Endothelial cell of umbilical vein (primary cell): ENCODE measurements around the gene RHOF. TPM values are rescaled to one million over a fixed set of nuclear protein-coding genes. Genes with fewer than 3 reads are reported as not detected.

Experiments used
- BruUV-seq: library from RNA; stranded (reverse); fragments of 400-500 nt; replicated peaks from 2 replicates; lab custom pipeline; 2021; lab: Mats Ljungman, UMichigan
- CTCF ChIA-PET: fragments of 300-600, 350-600 bp; sonication (Branson Sonifier 250); formaldehyde crosslinking; loops from one replicate; lab custom pipeline; 2021; ENCODE audit warnings: antibody characterized with exemption, inconsistent platforms; lab: Charles Lee
- POLR2A ChIA-PET: fragments of 300-600, 350-600 bp; sonication (Branson Sonifier 250); formaldehyde crosslinking; loops from one replicate; lab custom pipeline; 2021; ENCODE audit warnings: antibody characterized with exemption, inconsistent platforms; lab: Charles Lee
- DNase-seq: peaks from one replicate; pipeline ENCODE4 v3.0.0-alpha.2; 2011; ENCODE audit warnings: low read depth, low spot score
- FAIRE-seq: peaks from 2 replicates; lab custom pipeline; 2011; peaks lifted over from hg19 to GRCh38; lab: Jason Lieb, UNC
- H2AFZ ChIP-seq: 2 replicates; pipeline ENCODE4 v1.6.0; 2012; ENCODE audit warnings: low read depth, low read length, control low read depth, inconsistent platforms
- H3K27ac ChIP-seq: 2 replicates; pipeline ENCODE4 v1.5.1; 2011; ENCODE audit warnings: low read depth, mild to moderate bottlenecking, control low read depth, low read length, moderate library complexity; ENCODE audit not compliant: insufficient read depth
- H3K27me3 ChIP-seq, 2 experiments: 2 replicates each; pipeline versions ENCODE4 v1.6.0 to v1.6.1; 2011; ENCODE audit warnings: low read length in 2 of 2, mixed read lengths in 1 of 2; ENCODE audit not compliant: control insufficient read depth in 2 of 2, insufficient read depth in 2 of 2
- H3K36me3 ChIP-seq, 2 experiments: 2 replicates in 1 of 2; 3 replicates in 1 of 2; pipeline ENCODE4 v1.5.1; 2011; ENCODE audit warnings: low read length in 2 of 2, mild to moderate bottlenecking in 1 of 2, moderate library complexity in 1 of 2; ENCODE audit not compliant: control insufficient read depth in 2 of 2, insufficient read depth in 2 of 2; ENCODE audit errors: extremely low read depth in 1 of 2
- H3K4me1 ChIP-seq: 3 replicates; pipeline ENCODE4 v1.5.1; 2011; ENCODE audit warnings: mild to moderate bottlenecking, low read length; ENCODE audit not compliant: control insufficient read depth, insufficient read depth; ENCODE audit errors: extremely low read depth
- H3K4me2 ChIP-seq: 2 replicates; pipeline ENCODE4 v1.6.1; 2011; ENCODE audit warnings: low read length, control low read depth, mixed read lengths; ENCODE audit not compliant: insufficient read depth
- H3K4me3 ChIP-seq, 3 experiments: fragments of 200-600 bp in 1 of 3; sonication (generic), shearing (Covaris generic) in 1 of 3; replicated peaks in 1 of 3; 2 replicates each; pipeline ENCODE4 v1.5.1; 2011 to 2016; ENCODE audit warnings: control low read depth in 3 of 3, low read length in 3 of 3, mild to moderate bottlenecking in 2 of 3, inconsistent platforms in 1 of 3, low read depth in 1 of 3, moderate library complexity in 1 of 3; ENCODE audit not compliant: insufficient read depth in 1 of 3
- H3K79me2 ChIP-seq: 2 replicates; pipeline ENCODE4 v1.6.0; 2012; ENCODE audit warnings: low read length, inconsistent platforms; ENCODE audit not compliant: control insufficient read depth, insufficient read depth
- H3K9ac ChIP-seq: replicated peaks from 2 replicates; pipeline ENCODE3; 2011; ENCODE audit warnings: low read length, control low read depth; ENCODE audit not compliant: insufficient read depth; ENCODE audit errors: extremely low read depth
- H3K9me1 ChIP-seq: replicated peaks from 3 replicates; pipeline ENCODE4 v1.6.0; 2011; ENCODE audit warnings: mild to moderate bottlenecking, low read length; ENCODE audit not compliant: control insufficient read depth, insufficient read depth; ENCODE audit errors: extremely low read depth
- H3K9me3 ChIP-seq: replicated peaks from 2 replicates; pipeline ENCODE4 v1.5.1; 2012; ENCODE audit warnings: low read length, inconsistent platforms; ENCODE audit not compliant: control insufficient read depth, insufficient read depth
- H4K20me1 ChIP-seq: replicated peaks from 2 replicates; pipeline ENCODE3; 2011; ENCODE audit warnings: mild to moderate bottlenecking, low read length; ENCODE audit not compliant: control insufficient read depth, insufficient read depth; ENCODE audit errors: extremely low read depth
- CTCF ChIP-seq, 2 donors: IDR thresholded peaks; 1 replicate in 1 of 2; 2 replicates in 1 of 2; pipeline ENCODE4 v1.5.1; 2011; ENCODE audit warnings: low read length in 2 of 2, mild to moderate bottlenecking in 2 of 2, moderate library complexity in 2 of 2, control low read depth in 1 of 2, inconsistent platforms in 1 of 2, low read depth in 1 of 2; ENCODE audit not compliant: insufficient read depth in 1 of 2; ENCODE audit errors: extremely low read depth in 1 of 2
- EZH2 ChIP-seq: IDR thresholded peaks from 2 replicates; pipeline ENCODE4 v1.6.1; 2012; ENCODE audit warnings: borderline replicate concordance, low read depth, mild to moderate bottlenecking, moderate library complexity, low read length, inconsistent platforms; ENCODE audit not compliant: severe bottlenecking
- FOS ChIP-seq: IDR thresholded peaks from 2 replicates; pipeline ENCODE4 v1.6.1; 2011; ENCODE audit warnings: mild to moderate bottlenecking, low read length, moderate library complexity, borderline replicate concordance; ENCODE audit not compliant: insufficient read depth
- GATA2 ChIP-seq: IDR thresholded peaks from 2 replicates; pipeline ENCODE4 v1.7.0; 2011; ENCODE audit warnings: low read depth, mild to moderate bottlenecking, moderate library complexity, mixed read lengths, low read length; ENCODE audit not compliant: insufficient read length, insufficient read depth
- JUN ChIP-seq: IDR thresholded peaks from 2 replicates; pipeline ENCODE4 v1.6.1; 2011; ENCODE audit warnings: borderline replicate concordance, low read depth; ENCODE audit not compliant: insufficient read length, insufficient read depth
- MAX ChIP-seq: IDR thresholded peaks from 2 replicates; pipeline ENCODE4 v1.6.1; 2011; ENCODE audit not compliant: insufficient read depth, insufficient read length
- MYC ChIP-seq: IDR thresholded peaks from one replicate; pipeline ENCODE4 v1.6.1; 2011; ENCODE audit warnings: mild to moderate bottlenecking, low read depth, low read length
- POLR2A ChIP-seq: IDR thresholded peaks from 2 replicates; pipeline ENCODE4 v1.6.1; 2012; ENCODE audit warnings: low read depth, mild to moderate bottlenecking, control low read depth, low read length
- POLR2AphosphoS5 ChIP-seq: IDR thresholded peaks from 2 replicates; pipeline ENCODE4 v1.6.1; 2012; ENCODE audit warnings: low read depth, mild to moderate bottlenecking, control low read depth, low read length, moderate library complexity; ENCODE audit not compliant: insufficient read depth
- dilution Hi-C: fragments of 300-500 bp; cut with MboI; formaldehyde crosslinking; loops from one replicate; pipeline ENCODE4 v1.15.0; 2019; ENCODE audit warnings: low sequenced_read_pairs; ENCODE audit not compliant: extremely low pct_ligation_motif_present
- intact Hi-C: fragments of 100-400 bp; cut with micrococcal nuclease; formaldehyde crosslinking; loops from one replicate; pipeline ENCODE4 v1.10.0; 2022
- polyA plus RNA-seq, 4 experiments: library from polyadenylated mRNA; depleted of rRNA in 3 of 4; stranded (reverse) in 3 of 4; unstranded in 1 of 4; fragments of >200 nt; gene quantifications; 2 replicates each; pipeline versions ENCODE4 v1.2.1 to v1.2.3, GENCODE V29; 2011 to 2012; ENCODE audit warnings: missing spikeins in 1 of 4
- total RNA-seq: library from RNA; stranded (reverse); gene quantifications from 2 replicates; pipeline ENCODE4 v1.2.3, GENCODE V29; 2021

Gene RHOF
- total and polyA plus RNA-seq, 2 donors (not counting 3 experiments of a cell fraction or from before 2014, with no cell fraction given) = 9.3 to 22.3 TPM

DNA sequence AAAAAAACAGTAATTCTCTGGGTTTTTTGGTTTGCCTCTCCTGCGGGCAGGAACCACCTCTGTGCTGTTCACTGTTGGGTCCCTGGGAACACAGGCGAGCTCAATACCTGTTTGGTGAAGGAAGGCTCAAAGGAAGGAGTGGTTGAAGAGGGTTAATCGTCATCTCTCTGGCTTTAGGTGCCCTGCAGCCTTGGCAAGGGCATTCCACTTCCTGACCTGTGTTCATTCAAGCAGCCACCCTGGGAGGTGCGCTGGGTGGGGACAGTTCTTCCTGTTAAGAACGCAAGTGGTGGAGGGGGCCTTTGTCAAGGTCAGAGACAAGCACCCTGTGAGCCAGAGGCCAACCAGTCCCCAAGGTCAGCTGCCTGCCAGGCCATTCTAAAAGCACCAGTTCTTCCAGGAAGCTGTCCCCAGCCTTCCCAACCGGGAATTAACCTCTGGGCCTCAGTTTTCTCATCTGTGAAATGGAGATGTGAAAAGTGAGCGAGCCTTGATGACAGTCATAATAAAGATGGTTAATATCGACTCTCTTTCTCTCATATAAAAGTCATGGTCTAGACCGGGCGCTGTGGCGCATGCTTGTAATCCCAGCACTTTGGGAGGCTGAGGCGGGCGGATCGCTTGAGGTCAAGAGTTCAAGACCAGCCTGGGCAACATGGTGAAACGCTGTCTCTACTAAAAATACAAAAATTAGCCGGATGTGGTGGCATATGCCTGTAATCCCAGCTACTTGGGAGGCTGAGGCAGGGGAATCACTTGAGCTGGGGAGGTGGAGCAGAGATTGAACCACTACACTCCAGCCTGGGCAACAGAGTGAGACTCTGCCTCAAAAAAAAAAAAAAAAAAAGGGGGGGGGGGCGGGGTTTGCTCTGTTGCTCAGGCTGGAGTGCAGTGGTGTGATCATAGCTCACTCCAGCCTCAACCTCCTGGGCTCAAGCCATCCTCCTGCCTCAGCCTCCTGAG lies 6.1 kb downstream of the RHOF start:
- no peaks in the 10 kb centered on the region for H4K20me1 ChIP-seq
- DNase-seq = no peak
- no peak for TF ChIP-seq MAX
- no peak for TF ChIP-seq MYC
- no peak for TF ChIP-seq EZH2
- TF ChIP-seq GATA2 = no peak
- TF ChIP-seq CTCF (IDR thresholded peaks at IDR 0.05; ENCODE audit: extremely low read depth in 1 of 2, insufficient read depth in 1 of 2, low read depth in 1 of 2, low read length in 2 of 2) = no peak
- no peak for TF ChIP-seq POLR2AphosphoS5
- TF ChIP-seq FOS = no peak
- TF ChIP-seq JUN = no peak
- TF ChIP-seq POLR2A = no peak
- no peaks in the 10 kb centered on the region for H3K9me1 ChIP-seq
- H3K4me3 ChIP-seq = no peak overlapping the region
- no peaks in the 10 kb centered on the region for H3K79me2 ChIP-seq
- no peak overlapping the region for H3K4me2 ChIP-seq
- intact Hi-C loops = no loop called here
- no peaks in the 10 kb centered on the region for H3K27me3 ChIP-seq
- no peak for FAIRE-seq
- H3K36me3 ChIP-seq = no peaks in the 10 kb centered on the region
- peaks cover 25% of the 10 kb centered on the region for H3K4me1 ChIP-seq
- dilution Hi-C loops = no loop called here
- H3K27ac ChIP-seq = no peak overlapping the region
- no TSS peak for BruUV-seq
- POLR2A ChIA-PET = interaction anchor here (0.6 to 0.7 kb wide), 2 partner anchors 15 to 81 kb away, joined by 3 to 4 read pairs; no protein-coding TSS in a partner anchor
- no peak overlapping the region for H2AFZ ChIP-seq
- CTCF ChIA-PET = interaction anchor here (0.6 to 1.7 kb wide), 3 partner anchors 11 to 16 kb away, joined by 3 to 6 read pairs (median 3); no protein-coding TSS in a partner anchor
- H3K9ac ChIP-seq = no peak overlapping the region
- H3K9me3 ChIP-seq = no peaks in the 10 kb centered on the region
